ENCODE measurements around the gene IL34.

DNA sequence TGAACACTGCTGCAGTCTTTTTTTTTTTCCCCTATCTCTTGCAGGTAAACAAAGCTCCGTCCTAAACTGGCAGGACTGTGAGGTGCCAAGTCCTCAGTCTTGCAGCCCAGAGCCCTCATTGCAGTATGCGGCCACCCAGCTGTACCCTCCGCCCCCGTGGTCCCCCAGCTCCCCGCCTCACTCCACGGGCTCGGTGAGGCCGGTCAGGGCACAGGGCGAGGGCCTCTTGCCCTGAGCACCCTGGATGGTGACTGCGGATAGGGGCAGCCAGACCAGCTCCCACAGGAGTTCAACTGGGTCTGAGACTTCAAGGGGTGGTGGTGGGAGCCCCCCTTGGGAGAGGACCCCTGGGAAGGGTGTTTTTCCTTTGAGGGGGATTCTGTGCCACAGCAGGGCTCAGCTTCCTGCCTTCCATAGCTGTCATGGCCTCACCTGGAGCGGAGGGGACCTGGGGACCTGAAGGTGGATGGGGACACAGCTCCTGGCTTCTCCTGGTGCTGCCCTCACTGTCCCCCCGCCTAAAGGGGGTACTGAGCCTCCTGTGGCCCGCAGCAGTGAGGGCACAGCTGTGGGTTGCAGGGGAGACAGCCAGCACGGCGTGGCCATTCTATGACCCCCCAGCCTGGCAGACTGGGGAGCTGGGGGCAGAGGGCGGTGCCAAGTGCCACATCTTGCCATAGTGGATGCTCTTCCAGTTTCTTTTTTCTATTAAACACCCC lies 13.8 kb downstream of the IL34 start:
- TF ChIP-seq SIN3A (IDR thresholded peaks at IDR 0.05; ENCODE audit: low read depth) (no peak), EZH2 (IDR thresholded peaks at IDR 0.05) (no peak), POLR2A (IDR thresholded peaks at IDR 0.05; ENCODE audit: borderline replicate concordance, extremely low read depth, insufficient read depth, insufficient read length) (no peak), EZH2phosphoT487 (IDR thresholded peaks at IDR 0.05; ENCODE audit: borderline replicate concordance) (no peak), YY1 (IDR thresholded peaks at IDR 0.05; ENCODE audit: extremely low read depth, insufficient replicate concordance, low read depth, low read length) (no peak)
- TF ChIP-seq, protein P1, sequence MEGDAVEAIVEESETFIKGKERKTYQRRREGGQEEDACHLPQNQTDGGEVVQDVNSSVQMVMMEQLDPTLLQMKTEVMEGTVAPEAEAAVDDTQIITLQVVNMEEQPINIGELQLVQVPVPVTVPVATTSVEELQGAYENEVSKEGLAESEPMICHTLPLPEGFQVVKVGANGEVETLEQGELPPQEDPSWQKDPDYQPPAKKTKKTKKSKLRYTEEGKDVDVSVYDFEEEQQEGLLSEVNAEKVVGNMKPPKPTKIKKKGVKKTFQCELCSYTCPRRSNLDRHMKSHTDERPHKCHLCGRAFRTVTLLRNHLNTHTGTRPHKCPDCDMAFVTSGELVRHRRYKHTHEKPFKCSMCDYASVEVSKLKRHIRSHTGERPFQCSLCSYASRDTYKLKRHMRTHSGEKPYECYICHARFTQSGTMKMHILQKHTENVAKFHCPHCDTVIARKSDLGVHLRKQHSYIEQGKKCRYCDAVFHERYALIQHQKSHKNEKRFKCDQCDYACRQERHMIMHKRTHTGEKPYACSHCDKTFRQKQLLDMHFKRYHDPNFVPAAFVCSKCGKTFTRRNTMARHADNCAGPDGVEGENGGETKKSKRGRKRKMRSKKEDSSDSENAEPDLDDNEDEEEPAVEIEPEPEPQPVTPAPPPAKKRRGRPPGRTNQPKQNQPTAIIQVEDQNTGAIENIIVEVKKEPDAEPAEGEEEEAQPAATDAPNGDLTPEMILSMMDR (IDR thresholded peaks at IDR 0.05 in 2 of 3, conservative IDR thresholded peaks at IDR 0.05 in 1 of 3; ENCODE audit: borderline replicate concordance in 1 of 3, insufficient read depth in 1 of 3, low read depth in 2 of 3, low read length in 2 of 3), result no peak

Data from HCT116 (cell line).